ENCODE results near the gene USP37.

DNA sequence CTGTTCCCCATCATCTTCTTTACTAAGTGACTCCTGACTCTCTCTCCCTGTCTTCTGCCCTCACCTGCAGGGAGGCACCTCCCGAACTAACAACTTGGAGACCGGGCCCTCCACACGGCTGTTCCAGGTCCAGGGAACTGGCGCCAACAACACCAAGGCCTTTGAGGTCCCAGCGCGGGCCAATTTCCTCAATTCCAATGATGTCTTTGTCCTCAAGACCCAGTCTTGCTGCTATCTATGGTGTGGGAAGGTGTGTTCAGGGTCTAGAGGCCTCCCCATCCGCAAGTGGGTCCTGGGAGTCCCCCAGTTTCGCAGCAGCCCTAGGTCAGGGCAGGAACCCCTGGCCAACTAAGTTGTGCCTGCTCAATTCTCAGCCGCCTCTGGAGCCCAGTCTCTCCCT, 133.7 kb downstream of the USP37 start:
- TF ChIP-seq CHD2 (IDR thresholded peaks at IDR 0.05; ENCODE audit: low read depth, low read length) (no peak), SIN3A (IDR thresholded peaks at IDR 0.05; ENCODE audit: borderline replicate concordance, low read depth, low read length) (no peak), KDM5A (IDR thresholded peaks at IDR 0.05; ENCODE audit: borderline replicate concordance, low read length) (no peak), BHLHE40 (IDR thresholded peaks at IDR 0.05; ENCODE audit: low read length) (no peak)
- TF ChIP-seq, protein P1, sequence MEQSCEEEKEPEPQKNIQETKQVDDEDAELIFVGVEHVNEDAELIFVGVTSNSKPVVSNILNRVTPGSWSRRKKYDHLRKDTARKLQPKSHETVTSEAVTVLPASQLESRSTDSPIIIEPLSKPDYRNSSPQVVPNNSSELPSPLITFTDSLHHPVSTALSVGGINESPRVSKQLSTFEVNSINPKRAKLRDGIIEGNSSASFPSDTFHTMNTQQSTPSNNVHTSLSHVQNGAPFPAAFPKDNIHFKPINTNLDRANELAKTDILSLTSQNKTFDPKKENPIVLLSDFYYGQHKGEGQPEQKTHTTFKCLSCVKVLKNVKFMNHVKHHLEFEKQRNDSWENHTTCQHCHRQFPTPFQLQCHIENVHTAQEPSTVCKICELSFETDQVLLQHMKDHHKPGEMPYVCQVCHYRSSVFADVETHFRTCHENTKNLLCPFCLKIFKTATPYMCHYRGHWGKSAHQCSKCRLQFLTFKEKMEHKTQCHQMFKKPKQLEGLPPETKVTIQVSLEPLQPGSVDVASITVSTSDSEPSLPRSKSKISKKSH (CRISPR knock-in tag; IDR thresholded peaks at IDR 0.05; ENCODE audit: borderline replicate concordance), result no peak

Data from HepG2 (cell line).